IPS DF 4.7 (cell line): Measurements from ENCODE around the gene OR5B2.
"Not testable (repeated sequence)": the region's sequence is repeated elsewhere in the genome, so short reads cannot be mapped to it uniquely, and the experiment has no call there.

Experiments
- DNase-seq: peaks from one replicate; pipeline ENCODE4 v3.0.0-alpha.2; 2013; ENCODE audit warnings: low spot score; ENCODE audit errors: extremely low read depth

OR5B2 gene

GRCh38 chr11:58428021-58428420, at the start of gene OR5B2:
Gene OR5B2, minus strand, starts transcription at chr11:58428121. Its CDS starts 4,860 bp downstream, at chr11:58423261.
- DNase-seq = no peak

- no peak for DNase-seq
Measured at GRCh38 chr11:58471892-58472291, 44.0 kb upstream of the OR5B2 start.

- no peak for DNase-seq
Measured at GRCh38 chr11:58466293-58466692, 38.4 kb upstream of the OR5B2 start.

- no peak for DNase-seq
Measured at GRCh38 chr11:58465690-58466089, 37.8 kb upstream of the OR5B2 start.

GRCh38 chr11:58451585-58451984, 23.7 kb upstream of the OR5B2 start:
- DNase-seq = no peak

GRCh38 chr11:58446294-58446693, 18.4 kb upstream of the OR5B2 start:
- DNase-seq = no peak

GRCh38 chr11:58444300-58444699, 16.4 kb upstream of the OR5B2 start:
- DNase-seq = no peak

GRCh38 chr11:58442136-58442535, 14.2 kb upstream of the OR5B2 start, which contains the start of gene OR5B12:
Gene OR5B12, minus strand, starts transcription at chr11:58442236. Its CDS starts 2,085 bp downstream, at chr11:58440151.
- no peak for DNase-seq

- DNase-seq = no peak
Measured at GRCh38 chr11:58438486-58438885, 10.6 kb upstream of the OR5B2 start.

GRCh38 chr11:58434217-58434616, 6.3 kb upstream of the OR5B2 start:
- no peak for DNase-seq

GRCh38 chr11:58433638-58434203, 5.8 kb upstream of the OR5B2 start:
- no peak for DNase-seq

GRCh38 chr11:58429273-58429672, 1.4 kb upstream of the OR5B2 start:
- DNase-seq = no peak

GRCh38 chr11:58406774-58407173, 21.1 kb downstream of the OR5B2 start, which contains the start of gene OR5B3:
Gene OR5B3, minus strand, starts transcription at chr11:58406874. Its CDS starts 3,465 bp downstream, at chr11:58403409.
- DNase-seq = no peak

GRCh38 chr11:58399622-58400021, 28.3 kb downstream of the OR5B2 start:
- DNase-seq = not testable (repeated sequence)

- DNase-seq = no peak
Measured at GRCh38 chr11:58395581-58395980, 32.3 kb downstream of the OR5B2 start.

GRCh38 chr11:58394195-58394594, 33.7 kb downstream of the OR5B2 start:
- no peak for DNase-seq

GRCh38 chr11:58392746-58393145, 35.2 kb downstream of the OR5B2 start:
- no peak for DNase-seq

- no peak for DNase-seq
Measured at GRCh38 chr11:58391879-58392278, 36.0 kb downstream of the OR5B2 start.

GRCh38 chr11:58390551-58391063, 37.3 kb downstream of the OR5B2 start:
- DNase-seq = no peak
